GM10847 (cell line): ENCODE results near the gene CDK5RAP1.

Source experiments
- POLR2A ChIP-seq: IDR thresholded peaks from 2 replicates; pipeline ENCODE4 v1.6.1; 2011; ENCODE audit not compliant: insufficient read length; ENCODE audit errors: extremely low read depth

Gene CDK5RAP1

DNA sequence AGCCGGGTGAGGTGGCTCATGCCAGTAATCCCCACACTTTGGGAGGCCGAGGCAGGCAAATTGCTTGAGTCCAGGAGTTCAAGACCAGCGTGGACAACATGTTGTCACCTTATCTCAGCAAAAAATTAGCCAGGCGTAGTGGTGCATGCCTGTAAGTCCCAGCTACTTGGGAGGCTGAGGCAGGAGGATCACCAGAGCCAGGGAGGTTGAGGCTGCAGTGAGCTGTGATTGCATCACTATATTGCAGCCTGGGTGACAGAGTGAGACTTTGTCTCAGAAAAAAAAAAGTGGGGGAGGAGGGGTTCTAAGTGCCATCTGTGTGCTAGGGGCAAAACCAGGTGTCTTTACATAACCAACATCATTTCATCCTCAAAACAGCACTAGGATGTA, 48.3 kb downstream of the CDK5RAP1 start:
- no peak for TF ChIP-seq POLR2A

DNA sequence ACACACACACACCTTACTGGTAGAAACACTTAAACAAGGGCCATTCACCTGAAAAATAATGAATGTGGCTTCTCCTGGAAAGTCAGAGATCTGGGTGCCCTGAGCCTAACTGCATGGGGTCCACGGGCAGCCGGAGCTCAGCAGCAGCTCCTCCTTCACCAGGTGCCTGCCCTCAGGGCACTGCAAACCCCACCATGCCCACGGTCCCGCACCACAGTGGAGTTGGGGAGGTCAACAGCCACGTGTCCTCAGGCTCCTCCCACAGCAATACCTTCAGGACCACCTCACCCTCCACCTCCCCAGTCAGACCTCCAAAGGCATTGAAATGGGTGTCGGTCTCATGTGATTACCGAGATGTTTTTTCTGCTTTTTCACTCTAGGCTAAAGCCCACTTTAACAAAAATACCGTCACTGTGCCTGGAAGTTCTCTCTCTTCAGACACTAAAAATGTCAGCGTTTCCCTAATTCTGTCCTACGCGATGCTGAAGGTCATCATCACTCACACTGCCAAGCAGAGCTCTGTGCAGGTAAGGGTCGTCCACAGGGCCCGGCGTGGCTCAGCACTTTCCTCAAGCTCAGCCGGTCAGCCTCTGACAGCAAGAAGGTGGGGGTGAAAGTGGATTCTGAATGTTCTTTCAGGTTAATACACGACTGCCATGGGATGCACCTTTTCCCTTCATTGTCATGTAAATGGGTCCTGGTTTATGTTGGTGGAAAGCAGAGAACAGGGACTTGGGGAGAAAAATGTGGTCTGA, 48.9 kb downstream of the CDK5RAP1 start:
- TF ChIP-seq POLR2A, result no peak

DNA sequence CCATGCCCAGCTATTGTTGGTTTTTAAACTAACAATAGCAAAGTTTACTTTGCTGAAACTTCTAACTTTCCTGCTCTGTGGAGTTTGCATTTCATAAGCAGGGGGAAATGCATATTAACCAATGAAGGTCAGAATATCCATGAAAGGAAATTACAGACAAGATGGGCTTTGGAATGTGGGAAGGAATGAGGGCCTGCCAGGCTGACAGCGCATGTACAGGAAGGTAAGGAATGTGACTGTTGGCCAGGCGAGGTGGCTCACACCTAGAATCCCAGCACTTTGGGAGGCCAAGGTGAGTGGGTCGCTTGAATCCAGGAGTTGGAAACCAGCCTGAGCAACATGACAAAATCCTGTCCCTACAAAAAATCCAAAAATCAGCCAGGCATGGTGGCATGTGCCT, 49.6 kb downstream of the CDK5RAP1 start:
- TF ChIP-seq POLR2A, result no peak

DNA sequence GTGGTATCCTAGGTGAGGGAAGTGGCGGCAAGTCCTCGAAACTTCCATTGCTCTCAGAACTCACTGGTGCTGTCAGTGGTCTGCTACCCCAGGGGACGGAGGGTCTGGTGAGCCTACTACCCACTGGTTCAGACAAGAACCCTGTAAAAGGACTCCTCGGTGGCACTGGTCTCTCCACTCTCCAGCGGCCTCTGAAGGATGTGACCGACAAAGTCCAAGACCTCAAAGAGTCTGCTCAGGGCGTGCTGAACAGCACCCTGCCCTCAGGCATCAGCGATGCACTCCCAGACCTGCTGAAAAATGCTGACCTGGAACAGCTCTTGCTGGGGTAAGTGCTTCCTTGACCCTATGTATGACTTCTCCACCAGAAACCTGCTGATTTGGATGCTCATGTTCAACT, 51.8 kb downstream of the CDK5RAP1 start:
- no peak for TF ChIP-seq POLR2A

DNA sequence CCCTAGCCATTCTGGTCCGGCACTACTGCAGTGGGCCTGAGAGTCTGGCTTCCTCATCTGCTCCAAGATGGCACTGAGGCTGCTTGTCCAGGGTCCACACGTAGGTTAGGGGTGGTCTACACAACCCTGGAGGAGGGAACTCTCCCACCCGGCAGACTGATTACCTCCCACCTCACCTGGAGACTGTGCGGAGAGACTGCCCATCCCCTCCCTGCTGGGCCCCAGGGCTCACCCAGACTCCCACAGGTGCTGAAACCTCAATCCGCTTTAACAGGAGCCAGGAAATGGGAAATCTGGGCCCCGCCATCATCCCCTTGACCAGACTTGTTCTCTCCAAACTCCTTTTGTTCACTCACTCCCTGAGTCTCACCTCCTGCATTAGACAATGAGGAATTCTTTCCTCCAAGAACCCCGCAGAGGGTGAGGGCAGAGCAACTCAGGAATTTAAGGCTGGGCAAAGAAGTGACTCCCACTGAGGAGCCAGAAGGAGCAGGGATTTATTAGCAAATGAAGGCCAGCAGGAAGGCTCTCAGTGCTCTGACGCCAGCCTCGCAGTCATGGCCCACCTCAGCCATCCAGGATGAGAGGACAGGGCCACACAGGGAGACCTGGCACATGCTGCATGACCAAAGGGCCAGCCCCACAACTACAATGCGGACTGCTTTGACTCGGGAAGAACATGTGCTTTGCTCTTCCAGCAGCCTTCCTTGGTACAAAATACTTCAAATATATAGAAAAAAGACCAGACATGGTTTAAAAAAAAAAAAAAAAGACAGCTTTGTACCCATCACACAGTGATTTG, 53.0 kb downstream of the CDK5RAP1 start:
- TF ChIP-seq POLR2A, result no peak

DNA sequence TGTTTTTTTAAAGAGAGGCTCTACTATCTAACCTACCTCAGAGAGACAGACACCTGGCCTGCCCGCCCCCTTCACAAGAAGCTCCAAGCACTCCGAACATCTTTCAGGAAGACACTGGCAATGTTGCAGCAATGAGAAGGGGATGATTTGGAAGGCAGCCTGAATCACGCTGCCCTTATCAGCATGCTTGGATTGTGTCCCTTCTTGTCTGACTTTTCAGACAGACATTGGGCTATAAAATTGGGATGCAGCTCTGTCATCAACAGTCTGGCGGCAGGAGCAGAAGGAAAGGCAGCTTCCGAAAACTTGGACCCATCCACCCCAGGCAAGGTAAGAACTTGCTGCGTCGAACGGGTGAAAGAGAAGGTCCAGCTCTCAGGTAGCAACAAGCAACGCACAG, 56.0 kb downstream of the CDK5RAP1 start:
- no peak for TF ChIP-seq POLR2A

DNA sequence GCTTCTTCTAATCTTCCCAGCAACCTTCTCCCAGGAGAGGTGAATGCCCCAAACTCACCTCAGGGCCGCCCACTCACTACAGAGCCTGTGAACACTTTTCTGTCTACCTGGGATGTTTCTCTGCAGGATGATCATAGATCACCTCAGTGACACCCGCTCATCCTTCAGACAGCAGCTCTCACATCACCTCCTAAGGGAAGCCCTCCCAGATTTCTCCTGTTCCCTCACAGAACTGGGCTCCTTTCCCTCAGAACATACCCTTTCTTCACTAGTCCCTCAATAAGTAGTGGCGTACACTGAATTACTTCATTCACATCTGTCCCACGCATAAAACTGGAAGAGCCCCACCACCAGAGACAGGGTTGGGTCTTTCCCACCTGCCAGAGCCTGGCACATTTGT, 57.8 kb downstream of the CDK5RAP1 start:
- TF ChIP-seq POLR2A, result no peak

DNA sequence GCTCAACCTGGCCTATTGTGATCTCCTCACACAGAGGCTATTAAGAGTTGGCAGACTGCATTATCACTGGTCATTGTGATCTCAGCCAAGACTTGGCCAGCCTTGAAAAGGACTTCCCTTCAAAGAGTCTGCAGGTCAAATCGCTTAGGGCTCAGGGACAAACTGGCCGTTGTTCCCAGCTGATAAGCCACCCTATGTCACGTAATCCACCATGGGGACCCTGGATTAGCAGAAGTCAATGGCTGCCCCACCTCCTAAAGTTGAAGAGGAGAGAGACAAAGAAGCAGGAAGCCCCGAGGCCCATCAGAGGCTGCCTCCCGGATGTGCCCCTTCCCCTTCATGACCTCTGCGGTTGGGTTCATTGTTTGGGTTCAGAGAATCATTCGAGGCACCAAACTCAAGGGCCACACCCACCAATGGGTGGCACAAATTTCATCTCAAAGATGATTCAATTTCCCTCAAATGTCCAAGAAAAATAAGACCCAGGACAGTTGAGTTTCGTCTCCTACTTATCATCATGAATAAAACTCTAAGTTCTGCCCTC, 61.7 kb downstream of the CDK5RAP1 start:
- TF ChIP-seq POLR2A, result no peak

DNA sequence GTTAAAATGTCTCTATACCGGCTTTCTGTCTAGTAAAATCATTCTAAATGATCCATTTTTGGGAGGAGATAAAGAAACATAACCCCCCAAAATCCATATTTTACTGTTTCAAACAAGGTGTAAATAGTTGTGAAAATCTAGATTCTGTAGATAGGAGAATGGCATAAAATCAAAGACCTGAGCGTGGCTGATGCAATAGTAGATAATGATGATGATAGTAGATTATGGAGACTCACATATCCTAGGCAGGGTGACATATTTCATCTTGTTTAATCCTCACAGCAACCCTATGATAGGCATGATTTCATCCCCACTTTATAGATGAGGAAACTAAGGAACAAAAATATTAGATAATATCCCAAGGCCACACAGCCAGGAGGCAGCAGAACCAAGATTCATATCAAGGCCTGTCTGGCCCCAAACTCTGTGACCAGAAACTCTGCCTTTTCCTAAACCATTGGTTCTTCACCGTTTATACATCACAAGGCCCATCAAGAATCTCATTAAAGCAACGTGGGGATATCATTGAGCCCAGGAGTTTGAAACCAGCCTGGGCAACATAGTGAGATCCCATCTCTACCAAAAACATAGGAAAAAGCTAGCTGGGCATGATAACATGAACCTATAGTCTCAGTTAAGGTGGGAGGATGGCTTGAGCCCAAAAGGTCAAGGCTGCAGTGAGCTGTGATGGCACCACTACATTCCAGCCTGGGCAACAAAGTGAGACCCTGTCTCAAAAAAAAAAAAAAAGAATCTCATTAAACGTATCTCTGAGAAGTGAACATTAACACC, 62.7 kb downstream of the CDK5RAP1 start:
- TF ChIP-seq POLR2A, result no peak

DNA sequence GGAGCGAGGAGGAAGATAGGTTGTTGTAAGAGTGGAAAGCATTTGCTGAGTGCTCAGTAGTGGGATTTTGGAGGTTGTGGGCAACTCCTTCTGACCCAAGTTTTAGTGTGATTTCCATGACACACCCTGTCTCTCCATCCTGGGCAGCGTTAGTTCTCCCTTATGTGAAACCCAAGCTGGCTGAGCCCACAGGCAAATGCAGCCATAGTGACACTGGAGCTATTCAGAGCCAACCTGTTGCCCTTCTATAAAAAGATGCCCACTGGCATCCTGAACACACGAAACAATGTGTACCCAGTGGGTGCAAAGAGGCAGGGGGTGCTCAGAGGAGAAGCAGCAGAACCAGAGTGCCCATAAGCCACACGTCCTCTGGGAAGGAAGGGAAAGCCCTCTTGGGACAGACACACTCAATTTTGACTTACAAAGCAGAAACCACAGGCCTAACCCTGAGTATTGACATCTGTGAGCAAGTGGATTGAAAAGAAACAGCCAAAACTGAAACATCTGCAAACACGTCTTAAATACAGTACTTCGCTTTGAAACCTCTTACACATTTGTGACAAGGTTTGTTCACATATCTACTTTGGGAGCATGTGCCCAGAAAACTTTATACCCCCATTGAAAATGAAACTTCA, 63.7 kb downstream of the CDK5RAP1 start:
- no peak for TF ChIP-seq POLR2A

DNA sequence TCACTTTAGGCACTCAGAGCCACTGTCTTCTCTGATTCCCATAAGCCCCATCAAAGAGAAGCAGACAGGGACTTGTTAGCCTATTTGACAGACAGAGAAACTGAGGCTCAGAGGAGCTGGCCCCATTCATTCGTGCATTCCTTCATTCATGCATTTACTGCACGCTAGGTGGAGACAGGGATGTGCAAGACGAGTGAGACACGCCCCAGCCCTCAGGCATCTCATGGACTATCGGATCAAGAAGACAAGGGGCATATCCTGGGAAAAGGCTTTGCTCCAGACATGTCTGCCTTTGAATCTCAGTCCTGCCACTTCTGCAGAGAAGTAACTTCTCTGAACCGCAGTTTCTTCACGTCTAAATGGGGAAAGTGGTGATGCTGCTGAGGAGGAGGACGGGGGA, 64.2 kb downstream of the CDK5RAP1 start:
- TF ChIP-seq POLR2A, result no peak

DNA sequence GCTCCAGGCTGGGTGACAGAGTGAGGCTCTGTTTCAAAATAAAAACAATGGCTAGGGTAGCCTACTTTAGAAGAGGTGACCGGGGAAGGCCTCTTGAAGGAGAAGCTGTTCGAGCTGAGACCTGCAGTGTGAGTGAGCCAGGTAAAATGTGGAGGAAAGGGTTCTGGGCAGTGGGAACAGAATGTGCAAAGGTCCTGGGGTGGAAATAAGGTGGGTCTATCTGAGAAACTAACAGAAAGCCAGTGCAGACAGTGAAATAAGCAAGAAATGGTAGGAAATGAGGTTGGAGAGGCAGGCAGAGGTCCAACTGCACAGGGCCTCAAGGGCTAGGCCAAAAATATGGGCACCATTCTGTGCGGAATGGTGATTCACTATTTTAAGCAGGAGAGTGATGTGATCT, 64.9 kb downstream of the CDK5RAP1 start:
- TF ChIP-seq POLR2A, result no peak

DNA sequence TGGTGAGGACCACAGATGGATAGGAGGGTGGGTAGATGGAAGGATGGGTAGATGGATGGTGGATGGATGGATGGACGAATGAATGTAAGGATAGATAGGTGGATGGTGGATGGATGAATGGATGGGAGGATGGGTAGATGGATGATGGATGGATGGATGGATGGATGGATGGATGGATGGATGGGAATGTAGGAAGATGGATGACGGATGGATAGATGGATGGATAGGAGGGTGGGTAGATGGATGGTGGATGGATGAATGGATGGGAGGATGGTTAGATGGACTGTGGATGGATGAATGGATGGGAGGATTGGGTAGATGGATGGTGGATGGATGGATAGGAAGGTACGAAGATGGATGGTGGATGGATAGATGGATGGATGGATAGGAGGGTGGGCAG, 67.2 kb downstream of the CDK5RAP1 start:
- TF ChIP-seq POLR2A, result no peak

DNA sequence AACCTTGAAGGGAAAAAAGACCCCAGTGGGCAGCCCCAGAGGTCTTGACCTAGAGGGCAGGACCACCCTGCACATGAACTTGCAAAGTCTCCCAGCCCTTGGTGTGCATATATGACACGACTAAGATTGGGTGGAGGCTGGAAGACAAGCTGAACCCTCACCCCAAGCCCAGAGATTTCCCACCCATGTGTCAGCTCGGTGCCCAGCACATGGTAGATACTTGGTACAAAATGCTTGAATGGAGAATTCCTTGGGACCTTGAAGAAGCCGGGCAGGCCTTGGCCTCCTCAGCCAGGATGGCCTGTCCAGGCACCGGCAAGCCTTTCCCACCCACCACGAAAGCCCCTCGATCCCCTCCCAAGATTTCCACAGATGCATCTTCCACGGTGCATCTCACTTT, 67.7 kb downstream of the CDK5RAP1 start:
- TF ChIP-seq POLR2A, result no peak

DNA sequence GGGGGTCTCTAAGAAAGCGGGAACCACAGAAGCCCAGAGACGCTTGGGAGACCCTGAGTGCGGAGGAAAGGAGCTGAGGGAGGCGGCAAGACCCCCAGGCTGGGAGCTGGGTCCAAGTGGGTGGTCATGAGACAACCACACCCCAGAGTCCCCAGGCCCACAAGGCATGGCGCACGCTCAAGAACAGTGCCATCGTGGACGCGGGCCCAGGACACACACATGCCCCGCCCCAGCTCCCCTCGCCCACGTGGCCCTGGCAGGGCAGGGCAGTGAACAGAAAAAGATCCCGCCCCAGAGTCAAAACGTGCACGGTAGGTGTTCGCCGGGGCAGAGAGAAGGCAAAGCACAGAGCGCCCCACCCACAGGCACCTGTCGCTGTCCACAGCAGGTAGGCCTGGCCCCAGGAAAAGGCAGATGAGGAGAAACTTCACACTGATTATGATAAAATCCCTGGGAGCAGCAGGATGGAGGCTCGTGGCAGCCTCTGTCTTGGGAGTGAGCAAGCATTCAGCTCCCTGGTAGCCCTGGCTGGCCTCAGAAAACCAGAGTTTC, 68.3 kb downstream of the CDK5RAP1 start:
- TF ChIP-seq POLR2A, result no peak
